HG03575 (cell line): ENCODE measurements around the gene PSMD5.

Source experiments
- ATAC-seq: cut with Tn5 transposase; IDR thresholded peaks from one replicate; pipeline ENCODE4 v1.9.1; 2021; ENCODE audit not compliant: unreplicated experiment, insufficient number of reproducible peaks, low FRiP score; ENCODE audit errors: extremely low read depth

PSMD5 gene

DNA sequence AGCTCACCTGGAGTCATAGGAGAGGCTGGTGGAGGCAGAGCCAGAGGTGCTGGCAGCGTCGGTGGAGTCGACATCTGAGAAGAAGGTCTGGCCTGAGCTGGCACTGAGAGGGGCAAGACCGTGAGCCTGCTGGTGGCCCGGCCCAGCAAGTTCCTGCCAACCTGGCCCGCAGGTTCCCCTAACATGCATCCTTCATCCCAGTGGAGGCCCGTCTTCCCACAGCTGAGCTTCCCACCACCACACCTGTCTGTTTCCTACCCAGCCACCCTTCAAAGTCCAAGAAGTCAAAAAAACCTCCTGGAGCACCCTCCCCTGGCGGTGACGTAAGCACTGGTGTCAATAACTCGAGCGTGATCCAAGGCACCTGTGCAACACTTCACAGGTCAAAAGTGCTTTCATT, 17.4 kb upstream of the PSMD5 start:
- no peak for ATAC-seq

GRCh38 chr9:120859361-120859760, 16.6 kb upstream of the PSMD5 start:
- no peak for ATAC-seq

DNA sequence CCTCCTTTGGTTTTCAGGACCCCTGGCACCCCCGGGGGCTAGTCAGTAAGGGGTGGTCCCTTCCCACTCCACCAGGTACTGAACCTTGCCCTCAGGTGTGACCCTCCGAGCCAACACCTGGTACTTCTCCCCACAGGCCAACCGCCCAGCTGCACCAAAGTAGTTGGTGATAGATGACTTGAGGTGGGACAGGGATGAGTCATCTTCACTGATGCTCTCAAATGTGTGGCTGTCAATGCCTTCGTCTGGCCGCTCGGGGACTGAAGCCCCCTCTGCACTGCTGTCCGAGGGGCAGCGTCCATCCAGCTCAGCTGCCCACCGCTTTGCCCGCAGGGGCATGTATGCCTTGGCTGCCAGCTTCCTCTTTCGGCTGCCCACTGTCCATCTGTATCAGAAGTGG, 15.2 kb upstream of the PSMD5 start:
- no peak for ATAC-seq

DNA sequence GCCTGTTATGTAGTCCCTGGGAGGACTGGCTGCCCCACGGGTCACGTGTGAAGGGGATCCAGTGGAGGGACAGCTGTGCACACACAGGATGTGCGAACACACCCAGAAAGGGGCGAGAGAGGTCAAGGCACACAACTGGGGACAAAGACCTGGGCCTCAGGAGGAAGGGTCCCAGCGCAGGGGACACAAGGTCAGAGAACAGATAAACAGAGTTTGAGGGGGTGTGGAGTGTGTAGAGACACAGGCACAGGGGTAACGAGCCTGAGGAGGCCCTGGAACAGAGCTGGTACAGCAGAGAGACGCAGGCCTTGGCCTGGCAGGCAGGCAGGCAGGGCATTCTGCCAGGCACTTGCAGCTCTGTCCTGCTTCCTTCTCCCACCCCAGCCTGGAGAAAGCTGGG, 14.8 kb upstream of the PSMD5 start:
- no peak for ATAC-seq

DNA sequence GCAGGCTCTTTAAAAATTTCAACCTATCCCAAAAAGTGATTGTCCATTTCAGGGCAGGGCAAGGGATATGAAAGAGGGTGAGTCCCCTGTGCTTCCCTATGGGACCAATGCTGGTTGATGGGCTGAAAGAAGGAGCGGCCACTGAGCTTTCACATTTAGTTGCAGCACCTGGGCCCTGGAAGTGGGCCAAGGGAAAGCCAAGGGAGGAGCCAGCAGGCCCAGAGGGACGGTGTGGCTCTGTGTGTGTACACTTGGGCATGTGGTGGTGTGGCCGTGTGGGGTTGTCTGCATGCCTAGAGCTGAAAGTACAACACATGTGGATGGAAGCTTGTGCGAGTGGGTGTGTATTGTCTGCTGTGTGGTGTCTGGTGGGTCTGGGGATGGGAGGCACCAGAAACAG, 14.0 kb upstream of the PSMD5 start:
- no peak for ATAC-seq

DNA sequence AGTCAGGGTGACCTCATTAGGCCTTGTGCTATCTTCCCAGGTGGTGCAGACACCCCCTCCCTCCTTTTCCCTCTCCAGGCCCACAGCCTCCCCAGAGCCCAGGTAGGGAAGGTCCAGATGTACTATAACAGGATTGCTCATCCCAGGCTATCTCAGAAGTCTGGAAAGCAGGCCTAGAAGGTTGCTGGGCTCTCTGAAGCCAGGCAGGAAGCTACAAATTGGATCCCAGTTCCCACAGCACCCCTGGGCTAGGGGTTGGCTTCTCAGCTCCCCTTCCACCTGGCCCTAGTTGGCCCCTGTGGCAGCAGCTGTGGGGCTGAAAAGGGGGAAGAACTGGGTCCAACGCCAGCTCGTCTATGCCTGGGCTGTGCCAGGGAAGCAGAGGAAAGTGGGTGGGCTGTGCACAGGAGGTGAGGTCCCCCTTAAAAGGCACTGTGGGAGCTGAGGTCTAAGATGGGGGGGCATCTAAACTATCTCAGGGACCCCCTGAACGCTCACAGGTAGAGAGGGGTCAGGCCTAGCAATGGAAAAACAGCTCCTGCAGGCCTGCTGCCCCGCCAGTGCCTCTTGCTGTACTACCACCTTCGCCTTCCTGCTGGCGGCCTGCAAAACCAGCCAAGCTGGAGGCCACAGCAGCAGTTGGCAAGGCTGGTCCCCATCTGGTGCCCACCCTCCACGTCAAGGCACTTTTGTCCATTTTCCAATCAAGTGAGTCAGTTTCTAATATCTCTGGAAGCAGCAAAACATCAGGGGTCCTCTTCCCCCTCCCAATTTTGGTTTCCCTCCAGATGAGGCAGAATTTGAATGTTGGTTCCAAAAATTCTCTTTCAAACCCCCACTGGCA, 13.3 kb upstream of the PSMD5 start:
- ATAC-seq, result no peak

DNA sequence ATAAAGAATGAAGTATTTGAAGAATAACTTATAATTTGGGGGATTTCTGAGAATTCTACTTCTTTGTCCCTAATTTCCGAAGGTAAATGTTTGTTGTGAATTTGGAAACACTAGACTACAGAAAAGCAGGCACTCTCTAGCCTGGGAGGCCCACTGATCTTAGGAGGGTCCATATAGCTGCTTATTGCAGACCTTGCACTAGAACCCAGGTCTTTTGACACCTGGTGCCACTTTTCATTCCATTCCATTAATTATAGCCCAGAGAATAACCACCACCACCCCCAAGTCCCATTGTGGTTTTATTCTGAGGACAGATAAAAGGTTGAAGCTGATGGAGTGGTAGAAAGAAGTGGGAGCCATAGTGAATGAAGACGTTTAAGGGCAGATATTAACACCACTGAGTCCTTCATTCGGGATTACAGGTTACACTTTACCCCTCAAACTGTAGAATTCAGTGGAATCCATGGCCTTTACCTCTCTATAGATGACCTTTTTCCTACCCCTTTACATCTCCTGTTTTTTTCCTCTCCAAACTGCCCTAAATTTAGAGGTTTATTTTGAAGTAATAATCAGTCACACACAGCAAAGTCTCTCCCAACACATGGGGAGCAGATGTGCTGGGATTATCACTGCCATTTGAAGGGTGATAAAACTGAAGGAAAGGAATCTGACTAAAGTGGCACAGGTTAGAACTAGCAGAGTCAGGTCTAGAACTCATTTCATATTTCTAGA, 12.0 kb upstream of the PSMD5 start:
- ATAC-seq, result no peak

GRCh38 chr9:120853198-120853597, 10.5 kb upstream of the PSMD5 start:
- no peak for ATAC-seq

DNA sequence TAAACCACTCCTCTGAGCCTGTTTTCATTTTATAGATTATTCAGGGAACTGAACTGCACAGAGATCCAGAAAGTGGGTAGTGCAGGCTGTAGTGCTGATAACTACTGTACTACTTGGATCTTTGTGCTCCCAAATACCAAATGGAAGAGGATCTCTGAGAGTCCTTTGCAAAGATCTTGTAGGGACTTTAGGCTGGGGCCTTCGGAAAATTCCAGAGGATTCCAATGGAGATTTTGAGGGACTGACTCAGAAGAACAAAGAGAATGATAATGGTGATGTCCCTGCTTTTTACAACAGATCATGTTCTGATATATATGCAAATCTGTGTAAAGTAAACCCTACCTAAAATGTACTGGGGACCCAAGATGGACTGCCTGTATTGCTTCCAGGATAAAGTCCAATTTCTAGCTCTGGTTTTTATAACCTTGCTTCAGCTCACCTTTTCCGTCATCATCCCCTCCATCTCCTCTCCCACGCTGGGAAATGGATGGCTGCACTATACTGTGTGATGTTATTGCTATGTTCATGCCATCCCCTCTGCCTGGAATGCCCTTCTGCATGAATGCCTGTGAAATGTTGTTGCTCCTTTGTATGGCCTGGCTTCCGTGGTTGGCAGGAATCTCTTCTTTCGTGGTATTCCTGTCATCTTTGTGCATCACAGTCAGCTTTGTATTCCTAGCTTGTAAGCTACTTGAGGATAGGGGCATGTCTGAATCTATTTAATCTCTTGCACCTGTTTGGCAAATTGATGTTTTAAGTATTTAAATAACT, 9.7 kb upstream of the PSMD5 start:
- no peak for ATAC-seq

- ATAC-seq, result no peak
Measured at GRCh38 chr9:120851449-120851848, 8.7 kb upstream of the PSMD5 start.

GRCh38 chr9:120850315-120850714, 7.6 kb upstream of the PSMD5 start:
- no peak for ATAC-seq

DNA sequence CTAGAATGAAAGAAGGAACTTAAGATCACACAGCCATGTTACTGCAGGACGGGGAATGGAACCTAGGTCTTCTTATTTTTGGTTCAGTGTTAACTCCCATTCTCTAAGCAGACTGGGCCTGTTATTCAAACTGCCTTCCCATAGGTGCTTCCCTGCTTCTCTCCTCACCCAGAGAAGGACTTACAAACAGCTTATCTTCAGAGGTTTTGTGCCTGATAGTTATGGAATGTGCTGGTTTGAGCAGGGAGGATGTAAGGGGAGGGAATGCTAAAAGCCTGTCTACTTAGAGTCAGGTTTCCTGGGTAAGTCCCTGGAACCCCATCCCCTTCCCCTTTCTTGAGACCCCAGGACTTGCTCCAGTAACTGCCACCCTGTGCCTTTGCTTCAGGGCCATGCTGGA, 4.2 kb upstream of the PSMD5 start:
- ATAC-seq, result no peak

DNA sequence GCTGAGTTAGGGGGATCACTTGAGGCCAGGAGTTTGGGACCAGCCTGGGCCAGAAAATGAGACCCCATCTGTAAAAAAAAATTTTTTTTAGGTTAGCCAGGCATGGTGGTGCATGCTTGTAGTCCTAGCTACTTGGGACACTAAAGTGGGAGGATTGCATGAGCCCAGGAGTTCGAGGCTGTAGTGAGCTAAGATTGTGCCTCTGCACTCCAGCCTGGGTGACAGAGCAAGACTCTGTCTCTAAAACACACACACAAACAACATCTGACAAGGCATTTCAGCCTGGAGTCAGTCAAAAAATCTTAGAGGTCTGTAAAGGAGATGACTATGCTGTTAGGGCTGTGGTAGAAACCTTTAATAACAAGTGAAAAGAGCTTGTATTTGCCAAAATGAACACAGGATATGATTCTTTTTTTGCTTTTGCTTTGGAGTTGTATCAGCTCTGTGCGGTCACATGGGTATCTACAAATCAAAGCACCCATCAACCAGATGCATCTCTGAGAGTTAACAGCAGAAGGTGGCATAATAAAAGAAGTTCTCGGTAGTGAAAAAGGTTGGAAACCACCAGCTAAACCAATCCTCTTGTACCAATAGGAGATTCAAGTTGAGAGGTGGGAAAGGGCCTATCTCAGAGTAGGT, 3.6 kb upstream of the PSMD5 start:
- no peak for ATAC-seq

GRCh38 chr9:120845255-120845654, 2.5 kb upstream of the PSMD5 start:
- no peak for ATAC-seq

GRCh38 chr9:120841930-120842684, 615 bp downstream of the PSMD5 start:
- no peak for ATAC-seq

GRCh38 chr9:120839146-120839545, 3.6 kb downstream of the PSMD5 start:
- no peak for ATAC-seq

DNA sequence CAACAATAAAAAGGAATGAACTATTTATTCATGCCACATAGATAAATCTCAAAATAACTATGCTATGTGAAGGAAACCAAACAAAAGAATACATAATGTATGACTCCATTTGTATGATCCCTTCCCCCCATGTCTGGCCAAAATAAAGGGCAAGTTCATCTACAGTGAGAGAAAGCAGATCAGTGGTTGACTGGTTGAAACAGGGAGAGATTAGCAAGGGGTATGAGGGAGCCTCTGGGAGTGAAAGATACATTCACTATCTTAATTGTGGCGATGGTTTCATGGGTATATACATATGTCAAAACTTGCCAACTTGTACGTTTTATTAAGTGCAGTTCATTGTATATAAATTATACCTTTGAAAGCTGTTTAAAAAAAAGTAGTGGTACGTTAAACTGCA, 4.8 kb downstream of the PSMD5 start:
- no peak for ATAC-seq

DNA sequence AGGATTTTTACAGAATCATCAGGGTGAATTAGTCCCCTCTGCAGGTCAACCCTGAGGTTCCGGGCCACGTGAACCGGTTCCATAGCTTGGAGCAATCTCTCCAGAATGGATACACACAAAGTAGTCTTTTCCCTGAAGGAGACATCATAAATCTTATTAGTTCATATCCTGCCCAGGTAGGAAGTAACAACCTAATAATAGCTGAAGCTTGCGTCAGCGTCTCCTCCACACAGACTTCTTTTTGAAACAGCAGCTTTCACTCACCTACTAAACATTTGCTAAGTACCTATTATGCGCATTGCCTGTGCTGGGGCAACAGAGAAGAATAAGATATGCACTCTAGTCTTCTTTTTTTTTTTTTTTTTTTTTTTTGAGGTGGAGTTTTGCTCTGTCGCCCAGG, 9.4 kb downstream of the PSMD5 start:
- ATAC-seq, result no peak

GRCh38 chr9:120832807-120833206, 9.9 kb downstream of the PSMD5 start:
- no peak for ATAC-seq
